Vagina (tissue), 2 donors: ENCODE measurements around the gene AIG1.

ENCODE experiments used
- POLR2A ChIP-seq, 2 donors: fragments of 450-650 bp; IDR thresholded peaks; one replicate each; pipeline ENCODE4 v1.6.1; 2017; ENCODE audit warnings: antibody characterized with exemption in 2 of 2, mild to moderate bottlenecking in 2 of 2, moderate library complexity in 2 of 2
- POLR2AphosphoS5 ChIP-seq, 2 donors: sonication (generic); formaldehyde crosslinking; IDR thresholded peaks; one replicate each; pipeline ENCODE4 v1.9.0; 2017; ENCODE audit warnings: antibody characterized with exemption in 2 of 2, mild to moderate bottlenecking in 2 of 2, low read depth in 1 of 2; ENCODE audit not compliant: insufficient read depth in 1 of 2
- TF ChIP-seq, protein P1 (sequence below), 3 experiments: fragments of 450-650 bp in 2 of 3; fragments of 200-600 bp in 1 of 3; sonication (generic) in 1 of 3; IDR thresholded peaks; one replicate each; pipeline ENCODE4 v1.5.1; 2017 to 2019; ENCODE audit warnings: antibody characterized with exemption in 3 of 3, mild to moderate bottlenecking in 2 of 3, moderate library complexity in 2 of 3

DNA sequence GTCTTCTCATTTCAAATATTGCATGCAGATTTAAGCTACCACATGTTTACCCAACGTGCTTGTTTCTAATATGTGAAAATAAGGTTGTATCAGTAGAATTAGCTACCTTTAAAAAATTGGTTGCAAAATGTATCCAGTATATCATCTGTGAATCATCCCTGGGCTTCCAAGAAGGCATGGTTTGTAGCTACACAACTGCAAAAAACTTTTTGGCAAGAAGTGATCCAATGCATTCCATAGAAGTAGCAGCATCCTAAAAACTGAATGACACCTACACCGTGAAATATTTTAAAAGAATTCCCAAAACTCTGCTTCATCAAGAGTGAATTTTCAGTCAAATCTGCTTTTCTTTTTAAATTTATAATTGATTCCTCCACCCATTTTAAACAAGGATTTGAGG, 89.1 kb downstream of the AIG1 start:
- TF ChIP-seq, protein P1, sequence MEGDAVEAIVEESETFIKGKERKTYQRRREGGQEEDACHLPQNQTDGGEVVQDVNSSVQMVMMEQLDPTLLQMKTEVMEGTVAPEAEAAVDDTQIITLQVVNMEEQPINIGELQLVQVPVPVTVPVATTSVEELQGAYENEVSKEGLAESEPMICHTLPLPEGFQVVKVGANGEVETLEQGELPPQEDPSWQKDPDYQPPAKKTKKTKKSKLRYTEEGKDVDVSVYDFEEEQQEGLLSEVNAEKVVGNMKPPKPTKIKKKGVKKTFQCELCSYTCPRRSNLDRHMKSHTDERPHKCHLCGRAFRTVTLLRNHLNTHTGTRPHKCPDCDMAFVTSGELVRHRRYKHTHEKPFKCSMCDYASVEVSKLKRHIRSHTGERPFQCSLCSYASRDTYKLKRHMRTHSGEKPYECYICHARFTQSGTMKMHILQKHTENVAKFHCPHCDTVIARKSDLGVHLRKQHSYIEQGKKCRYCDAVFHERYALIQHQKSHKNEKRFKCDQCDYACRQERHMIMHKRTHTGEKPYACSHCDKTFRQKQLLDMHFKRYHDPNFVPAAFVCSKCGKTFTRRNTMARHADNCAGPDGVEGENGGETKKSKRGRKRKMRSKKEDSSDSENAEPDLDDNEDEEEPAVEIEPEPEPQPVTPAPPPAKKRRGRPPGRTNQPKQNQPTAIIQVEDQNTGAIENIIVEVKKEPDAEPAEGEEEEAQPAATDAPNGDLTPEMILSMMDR (IDR thresholded peaks at IDR 0.05) = no peak
- TF ChIP-seq POLR2AphosphoS5 (IDR thresholded peaks at IDR 0.05; ENCODE audit: insufficient read depth in 1 of 2, low read depth in 1 of 2) (no peak), POLR2A (IDR thresholded peaks at IDR 0.05) (no peak)
